C4-2B (cell line): Measurements from ENCODE around the gene KRT20.

Experiments used
- ZFX ChIP-seq: fragments of 450-650 bp; IDR thresholded peaks from 2 replicates; pipeline ENCODE4 v1.6.1; 2017
- TF ChIP-seq, protein P1 (sequence below): fragments of 450-650 bp; conservative IDR thresholded peaks from 2 replicates; pipeline ENCODE4 v1.5.1; 2017; ENCODE audit warnings: mild to moderate bottlenecking

DNA sequence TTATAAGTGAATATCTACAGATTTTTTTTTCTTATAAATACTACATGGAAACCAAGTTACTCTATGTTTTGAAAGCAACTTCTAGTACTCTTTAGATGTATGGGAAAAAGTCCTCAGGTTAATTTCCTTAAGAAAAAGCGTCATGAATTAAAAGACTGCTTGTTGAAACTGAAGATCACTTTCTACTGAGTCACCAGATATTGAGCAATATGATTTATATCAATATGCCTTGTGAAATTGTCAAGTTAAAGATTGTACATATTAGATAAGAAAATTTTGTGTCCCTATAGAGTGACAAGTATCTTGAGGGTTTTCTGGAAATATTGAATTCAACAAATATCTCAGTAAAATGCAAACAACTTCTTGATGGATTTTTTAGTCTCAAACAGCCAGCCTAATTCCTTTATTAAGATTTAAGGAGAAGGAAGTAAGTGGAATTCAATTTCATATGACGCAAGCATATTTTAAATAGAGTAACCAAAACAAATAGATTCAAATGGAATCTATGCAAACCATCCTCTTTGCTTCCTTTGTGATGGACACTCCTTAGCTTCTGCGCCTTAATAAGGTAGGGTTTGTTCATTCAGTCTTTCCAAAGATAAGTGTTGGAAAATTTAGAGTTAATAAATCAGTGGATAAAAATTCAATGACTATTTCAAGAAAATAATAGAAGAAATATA lies 34.6 kb downstream of the KRT20 start:
- TF ChIP-seq, protein P1, sequence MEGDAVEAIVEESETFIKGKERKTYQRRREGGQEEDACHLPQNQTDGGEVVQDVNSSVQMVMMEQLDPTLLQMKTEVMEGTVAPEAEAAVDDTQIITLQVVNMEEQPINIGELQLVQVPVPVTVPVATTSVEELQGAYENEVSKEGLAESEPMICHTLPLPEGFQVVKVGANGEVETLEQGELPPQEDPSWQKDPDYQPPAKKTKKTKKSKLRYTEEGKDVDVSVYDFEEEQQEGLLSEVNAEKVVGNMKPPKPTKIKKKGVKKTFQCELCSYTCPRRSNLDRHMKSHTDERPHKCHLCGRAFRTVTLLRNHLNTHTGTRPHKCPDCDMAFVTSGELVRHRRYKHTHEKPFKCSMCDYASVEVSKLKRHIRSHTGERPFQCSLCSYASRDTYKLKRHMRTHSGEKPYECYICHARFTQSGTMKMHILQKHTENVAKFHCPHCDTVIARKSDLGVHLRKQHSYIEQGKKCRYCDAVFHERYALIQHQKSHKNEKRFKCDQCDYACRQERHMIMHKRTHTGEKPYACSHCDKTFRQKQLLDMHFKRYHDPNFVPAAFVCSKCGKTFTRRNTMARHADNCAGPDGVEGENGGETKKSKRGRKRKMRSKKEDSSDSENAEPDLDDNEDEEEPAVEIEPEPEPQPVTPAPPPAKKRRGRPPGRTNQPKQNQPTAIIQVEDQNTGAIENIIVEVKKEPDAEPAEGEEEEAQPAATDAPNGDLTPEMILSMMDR: no peak
- TF ChIP-seq ZFX: no peak
